H1 (cell line): ENCODE results near the gene ACKR3. TPM values are rescaled to one million over a fixed set of nuclear protein-coding genes. Genes with fewer than 3 reads are reported as not detected.

ENCODE experiments used
- CTCF ChIA-PET: fragments of 300-600 bp; sonication (Branson Sonifier 250); formaldehyde crosslinking; loops from one replicate; lab custom pipeline; 2021; ENCODE audit not compliant: partially characterized antibody; lab: Charles Lee
- POLR2A ChIA-PET: fragments of 300-600 bp; sonication (Branson Sonifier 250); formaldehyde crosslinking; loops from one replicate; lab custom pipeline; 2021; ENCODE audit warnings: inconsistent platforms; ENCODE audit not compliant: partially characterized antibody; lab: Charles Lee
- DNase-seq, 2 experiments: peaks; one replicate each; pipeline versions ENCODE4 v3.0.0 to v3.0.0-alpha.2; 2010 to 2022; ENCODE audit warnings: low spot score in 2 of 2, low read depth in 1 of 2, mixed read lengths in 1 of 2
- FAIRE-seq: peaks from 2 replicates; lab custom pipeline; 2011; peaks lifted over from hg19 to GRCh38; lab: Jason Lieb, UNC
- H2AFZ ChIP-seq: 2 replicates; pipeline ENCODE4 v1.8.1; 2012; ENCODE audit warnings: low read length, inconsistent platforms
- H2AK5ac ChIP-seq: 2 replicates; pipeline ENCODE4 v1.6.1; 2013; ENCODE audit warnings: low read depth, low read length
- H2BK120ac ChIP-seq: replicated peaks from 2 replicates; pipeline ENCODE3; 2013; ENCODE audit warnings: low read depth, low read length, inconsistent platforms
- H2BK12ac ChIP-seq: 2 replicates; pipeline ENCODE4 v1.6.1; 2013; ENCODE audit warnings: low read depth, low read length
- H2BK15ac ChIP-seq: 2 replicates; pipeline ENCODE4 v1.6.1; 2013; ENCODE audit warnings: low read length
- H2BK20ac ChIP-seq: 2 replicates; pipeline ENCODE4 v1.6.1; 2013; ENCODE audit warnings: low read length
- H2BK5ac ChIP-seq: 2 replicates; pipeline ENCODE4 v1.6.1; 2013; ENCODE audit warnings: low read depth, low read length
- H3K14ac ChIP-seq: 2 replicates; pipeline ENCODE4 v1.6.1; 2013; ENCODE audit warnings: inconsistent platforms; ENCODE audit not compliant: insufficient read length
- H3K18ac ChIP-seq: 2 replicates; pipeline ENCODE4 v1.6.1; 2013; ENCODE audit warnings: low read length; ENCODE audit errors: extremely low read depth
- H3K23ac ChIP-seq: 2 replicates; pipeline ENCODE4 v1.6.1; 2013; ENCODE audit warnings: inconsistent platforms; ENCODE audit not compliant: insufficient read length
- H3K23me2 ChIP-seq: 2 replicates; pipeline ENCODE4 v1.6.1; 2013; ENCODE audit warnings: low read depth, low read length
- H3K27ac ChIP-seq: 2 replicates; pipeline ENCODE4 v1.6.1; 2011; ENCODE audit warnings: low read depth, low read length, inconsistent platforms
- H3K27me3 ChIP-seq, 4 experiments: replicated peaks in 1 of 4; 1 replicate in 1 of 4; 2 replicates in 3 of 4; pipeline versions ENCODE4 v1.6.1 to v1.8.1; 2011 to 2013; ENCODE audit warnings: low read length in 3 of 4, mild to moderate bottlenecking in 3 of 4, inconsistent platforms in 2 of 4, mixed read lengths in 2 of 4, moderate library complexity in 1 of 4; ENCODE audit not compliant: control insufficient read depth in 3 of 4, insufficient read depth in 3 of 4; ENCODE audit errors: extremely low read depth in 1 of 4
- H3K36me3 ChIP-seq, 4 experiments: 2 replicates each; pipeline versions ENCODE4 v1.6.1 to v1.8.1; 2011 to 2013; ENCODE audit warnings: mild to moderate bottlenecking in 4 of 4, low read length in 3 of 4, moderate library complexity in 2 of 4, control low read depth in 1 of 4, inconsistent platforms in 1 of 4; ENCODE audit not compliant: insufficient read depth in 4 of 4, control insufficient read depth in 2 of 4
- H3K4ac ChIP-seq: replicated peaks from 2 replicates; pipeline ENCODE3; 2013; ENCODE audit warnings: low read length, low read depth, mixed read lengths, inconsistent platforms; ENCODE audit not compliant: insufficient read length
- H3K4me1 ChIP-seq, 4 experiments: replicated peaks in 1 of 4; 1 replicate in 1 of 4; 2 replicates in 3 of 4; pipeline versions ENCODE4 v1.6.1 to v1.8.1; 2011 to 2013; ENCODE audit warnings: low read length in 3 of 4, inconsistent platforms in 2 of 4, mixed read lengths in 1 of 4; ENCODE audit not compliant: insufficient read depth in 4 of 4, control insufficient read depth in 3 of 4
- H3K4me2 ChIP-seq, 2 experiments: 2 replicates each; pipeline versions ENCODE4 v1.6.1 to v1.8.1; 2011 to 2013; ENCODE audit warnings: low read depth in 2 of 2, low read length in 2 of 2, control low read depth in 1 of 2, inconsistent platforms in 1 of 2, mild to moderate bottlenecking in 1 of 2; ENCODE audit not compliant: insufficient read depth in 1 of 2
- H3K4me3 ChIP-seq, 4 experiments: fragments of 200-600, 300-600 bp in 1 of 4; sonication (generic), shearing (Covaris generic), sonication (Bioruptor Twin) in 1 of 4; 2 replicates each; pipeline versions ENCODE4 v1.5.1 to v1.8.1; 2011 to 2016; ENCODE audit warnings: low read length in 4 of 4, low read depth in 3 of 4, control low read depth in 2 of 4, inconsistent platforms in 2 of 4, mild to moderate bottlenecking in 2 of 4, mixed read lengths in 1 of 4, moderate library complexity in 1 of 4; ENCODE audit not compliant: insufficient read depth in 2 of 4; ENCODE audit errors: extremely low read depth in 1 of 4
- H3K56ac ChIP-seq: replicated peaks from 2 replicates; pipeline ENCODE3; 2013; ENCODE audit warnings: low read depth, mild to moderate bottlenecking, mixed read lengths, low read length, inconsistent platforms; ENCODE audit not compliant: insufficient read length
- H3K79me1 ChIP-seq: 2 replicates; pipeline ENCODE4 v1.6.1; 2013; ENCODE audit warnings: low read depth, low read length, control low read depth
- H3K79me2 ChIP-seq, 2 experiments: 2 replicates each; pipeline versions ENCODE4 v1.6.1 to v1.8.1; 2012 to 2013; ENCODE audit warnings: low read length in 2 of 2, mild to moderate bottlenecking in 2 of 2, inconsistent platforms in 1 of 2; ENCODE audit not compliant: insufficient read depth in 2 of 2, control insufficient read depth in 1 of 2
- H3K9ac ChIP-seq, 4 experiments: replicated peaks in 1 of 4; 1 replicate in 1 of 4; 2 replicates in 3 of 4; pipeline versions ENCODE4 v1.6.1 to v1.8.1; 2011 to 2013; ENCODE audit warnings: low read depth in 3 of 4, low read length in 3 of 4, control low read depth in 2 of 4, mild to moderate bottlenecking in 2 of 4, moderate library complexity in 2 of 4, inconsistent platforms in 1 of 4; ENCODE audit errors: extremely low read depth in 1 of 4
- H3K9me3 ChIP-seq, 2 experiments: 2 replicates each; pipeline versions ENCODE4 v1.6.1 to v1.8.1; 2012 to 2013; ENCODE audit warnings: mild to moderate bottlenecking in 2 of 2, moderate library complexity in 2 of 2, control low read depth in 1 of 2, inconsistent platforms in 1 of 2, low read depth in 1 of 2, low read length in 1 of 2, mixed read lengths in 1 of 2; ENCODE audit not compliant: insufficient read depth in 2 of 2
- H4K20me1 ChIP-seq, 2 experiments: replicated peaks in 1 of 2; 2 replicates each; pipeline versions ENCODE3 to v1.8.1; 2011 to 2013; ENCODE audit warnings: inconsistent platforms in 2 of 2, low read length in 2 of 2, mild to moderate bottlenecking in 1 of 2; ENCODE audit not compliant: insufficient read depth in 2 of 2, control insufficient read depth in 1 of 2
- H4K5ac ChIP-seq: 2 replicates; pipeline ENCODE4 v1.6.1; 2013; ENCODE audit warnings: low read length, low read depth, mixed read lengths, inconsistent platforms; ENCODE audit not compliant: insufficient read length
- H4K8ac ChIP-seq: 2 replicates; pipeline ENCODE4 v1.8.0; 2013; ENCODE audit warnings: mild to moderate bottlenecking, moderate library complexity, low read length, inconsistent platforms; ENCODE audit not compliant: insufficient read depth; ENCODE audit errors: extremely low read depth
- H4K91ac ChIP-seq: replicated peaks from 2 replicates; pipeline ENCODE3; 2013; ENCODE audit warnings: low read length, mixed read lengths, inconsistent platforms; ENCODE audit not compliant: insufficient read length
- CEBPB ChIP-seq: IDR thresholded peaks from 2 replicates; pipeline ENCODE4 v1.6.1; 2012; ENCODE audit warnings: low read depth, low read length
- E2F6 ChIP-seq: IDR thresholded peaks from 2 replicates; pipeline ENCODE4 v1.6.1; 2012; ENCODE audit warnings: inconsistent platforms
- JUN ChIP-seq: IDR thresholded peaks from 2 replicates; pipeline ENCODE4 v1.6.1; 2011; ENCODE audit warnings: low read depth, mild to moderate bottlenecking, improper control_type of control experiment, low read length
- SAP30 ChIP-seq: fragments of 300-600 bp; sonication (generic); IDR thresholded peaks from 2 replicates; pipeline ENCODE4 v1.7.1; 2012; ENCODE audit warnings: low read length, moderate library complexity, mild to moderate bottlenecking, inconsistent platforms; ENCODE audit not compliant: insufficient read depth, insufficient replicate concordance
- WGBS, 2 experiments: shearing (Covaris generic) in 1 of 2; methylation state at CpG; one replicate each; pipeline versions ENCODE4 v1.1.6 to v1.1.7; 2013 to 2015; ENCODE audit warnings: low lambda C conversion rate in 2 of 2, mixed read lengths in 2 of 2, inconsistent platforms in 1 of 2, low coverage in 1 of 2, missing lambda C conversion rate in 1 of 2; ENCODE audit not compliant: insufficient replicate concordance in 2 of 2, insufficient coverage in 1 of 2, insufficient read length in 1 of 2; ENCODE audit errors: extremely low coverage in 1 of 2, missing lambda C conversion rate in 1 of 2; 5-methylcytosine and 5-hydroxymethylcytosine counted together
- polyA plus RNA-seq, 7 experiments: library from polyadenylated mRNA; depleted of rRNA in 3 of 7; stranded (reverse) in 5 of 7; unstranded in 2 of 7; fragments of >200 nt in 5 of 7; fragments of 200-250 nt in 2 of 7; gene quantifications; 1 replicate in 5 of 7; 2 replicates in 1 of 7; 4 replicates in 1 of 7; pipeline versions ENCODE4 v1.2.1 to v1.2.3, GENCODE V29; 2011 to 2013; ENCODE audit warnings: missing spikeins in 2 of 7, mixed read lengths in 2 of 7
- total RNA-seq: library from RNA; stranded (reverse); fragmentation: NEBNext Ultra II Directional; extraction: Animal tissue kit (Norgen Biotek cat#: 25700); gene quantifications from 2 replicates; pipeline ENCODE4 v1.2.1, GENCODE V29; 2021

Gene ACKR3
- total and polyA plus RNA-seq, 2 of the 8 experiments (the other 6 are each of a cell fraction or from before 2014, with no cell fraction given): 1.4 to 24.4 TPM

DNA sequence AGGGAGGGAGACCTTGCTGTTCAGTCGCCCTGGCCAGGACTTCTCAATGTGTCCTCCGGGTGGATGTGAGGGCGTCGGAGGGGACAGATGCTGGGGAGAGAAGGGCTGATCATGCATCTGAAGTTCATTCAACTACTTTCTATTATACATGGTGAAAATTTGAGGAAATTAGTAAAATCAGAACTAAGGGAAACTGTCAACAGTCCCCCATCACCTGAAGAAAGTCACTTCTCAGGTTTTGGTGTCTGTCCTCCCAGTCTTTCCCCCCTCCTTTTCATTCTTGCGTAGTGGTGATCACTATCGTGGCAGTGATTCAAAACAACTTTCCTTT, 17.4 kb upstream of the ACKR3 start:
- no peak overlapping the region for H2BK120ac ChIP-seq
- H2BK15ac ChIP-seq: no peak overlapping the region
- H2BK20ac ChIP-seq: no peak overlapping the region
- no peak overlapping the region for H4K8ac ChIP-seq
- H3K79me2 ChIP-seq: no peaks in the 10 kb centered on the region
- no peak overlapping the region for H4K91ac ChIP-seq
- H3K4me2 ChIP-seq: no peak overlapping the region
- no peak for DNase-seq
- no peak overlapping the region for H3K18ac ChIP-seq
- FAIRE-seq: no peak
- H3K56ac ChIP-seq: no peak overlapping the region
- H3K4me3 ChIP-seq: no peak overlapping the region
- H2BK12ac ChIP-seq: no peak overlapping the region
- H2BK5ac ChIP-seq: no peak overlapping the region
- no peaks in the 10 kb centered on the region for H3K36me3 ChIP-seq
- no peaks in the 10 kb centered on the region; the same call in 1 of the 2 replicates for H3K23me2 ChIP-seq
- POLR2A ChIA-PET: no interaction called here
- H3K4ac ChIP-seq: no peak overlapping the region
- H3K9me3 ChIP-seq: peaks cover 4% of the 10 kb centered on the region in 2 experiments; a peak in 2 of 4 replicates
- CTCF ChIA-PET: interaction anchor here (1.2 kb wide), 1 partner anchor 10 kb away, joined by 5 read pairs; no protein-coding TSS in a partner anchor
- H2AK5ac ChIP-seq: no peak overlapping the region
- WGBS, 2 experiments: 84% methylated on average over 6 of the region's 6 CpGs; no CpG with 5 or more reads in 1 of the 2 experiments
- H3K23ac ChIP-seq: no peak overlapping the region
- no peaks in the 10 kb centered on the region for H4K20me1 ChIP-seq
- H3K27me3 ChIP-seq: no peaks in the 10 kb centered on the region
- no peak overlapping the region for H4K5ac ChIP-seq
- H3K27ac ChIP-seq: no peak overlapping the region
- no peaks in the 10 kb centered on the region for H3K79me1 ChIP-seq
- H3K4me1 ChIP-seq: peaks cover 4 to 14% (median 8%) of the 10 kb centered on the region in 4 experiments; a peak in 5 of 7 replicates
- peak overlapping the region; percentile 2; the same call in 1 of the 2 replicates for H2AFZ ChIP-seq
- no peak overlapping the region for H3K9ac ChIP-seq
- H3K14ac ChIP-seq: no peak overlapping the region
- TF ChIP-seq CEBPB (no peak), JUN (no peak), E2F6 (0 out of 2 replicates have a peak, but pooled peaks have one; percentile 72), SAP30 (no peak)
